Activated CD8-positive, alpha-beta T cell treated with anti-CD3 and anti-CD28 coated beads for 36 hours (primary cell): ENCODE results near the gene TRPM3. TPM values are rescaled to one million over a fixed set of nuclear protein-coding genes. Genes with fewer than 3 reads are reported as not detected.

ENCODE experiments used
- ATAC-seq: fragments of 200-7000 bp; cut with Tn5 transposase; one replicate; pipeline ENCODE4 v1.10.0; 2021; ENCODE audit warnings: mild to moderate bottlenecking, moderate library complexity
- CTCF ChIA-PET: fragments of 350-600 bp; sonication (Branson Sonifier 250); formaldehyde crosslinking; loops from one replicate; lab custom pipeline; 2021; ENCODE audit warnings: antibody characterized with exemption; lab: Charles Lee
- POLR2A ChIA-PET: fragments of 350-600 bp; sonication (Branson Sonifier 250); formaldehyde crosslinking; loops from one replicate; lab custom pipeline; 2021; ENCODE audit warnings: antibody characterized with exemption; lab: Charles Lee
- DNase-seq: peaks from one replicate; pipeline ENCODE4 v3.0.0-alpha.2; 2020
- H3K27ac Mint-ChIP-seq: one replicate; pipeline ENCODE4 v1.8.0; 2021; ENCODE audit warnings: mild to moderate bottlenecking, mixed read lengths
- H3K27me3 Mint-ChIP-seq: one replicate; pipeline ENCODE4 v1.8.0; 2021; ENCODE audit warnings: mixed read lengths
- H3K36me3 Mint-ChIP-seq: one replicate; pipeline ENCODE4 v1.8.0; 2021; ENCODE audit warnings: low read depth, mixed read lengths
- H3K4me1 Mint-ChIP-seq: one replicate; pipeline ENCODE4 v1.8.0; 2021; ENCODE audit warnings: low read depth, mixed read lengths
- H3K4me3 Mint-ChIP-seq: one replicate; pipeline ENCODE4 v1.8.0; 2021; ENCODE audit warnings: mild to moderate bottlenecking, moderate library complexity, mixed read lengths
- H3K9me3 Mint-ChIP-seq: one replicate; pipeline ENCODE4 v1.8.0; 2021; ENCODE audit warnings: mixed read lengths
- CTCF ChIP-seq: fragments of 200-600 bp; IDR thresholded peaks from one replicate; pipeline ENCODE4 v1.8.0; 2022; ENCODE audit warnings: antibody characterized with exemption, mild to moderate bottlenecking
- intact Hi-C: fragments of 100-400 bp; cut with micrococcal nuclease; formaldehyde crosslinking; loops from one replicate; pipeline ENCODE4 v1.10.0; 2022
- total RNA-seq, 2 experiments: library from RNA; stranded (reverse); gene quantifications; one replicate each; pipeline ENCODE4 v1.2.3, GENCODE V29; 2021

The TRPM3 gene
- total RNA-seq, 2 experiments from 2014 or later: not detected

- Mint-ChIP-seq H3K27me3 (peaks cover 4% of the 10 kb centered on the region), H3K4me1 (no peaks in the 10 kb centered on the region), H3K4me3 (no peak overlapping the region), H3K36me3 (no peaks in the 10 kb centered on the region), H3K27ac (no peak overlapping the region), H3K9me3 (no peaks in the 10 kb centered on the region)
- ChIA-PET POLR2A (no interaction called here), CTCF (no interaction called here)
- no peak for TF ChIP-seq CTCF
- intact Hi-C loops: no loop called here
- ATAC-seq: no peak
- no peak for DNase-seq
Observed at GRCh38 chr9:70840266-70840665, 281.2 kb downstream of the TRPM3 start.

GRCh38 chr9:70835323-70835722 lies 286.1 kb downstream of the TRPM3 start:
- no peak overlapping the region for H3K4me3 Mint-ChIP-seq
- intact Hi-C loops: no loop called here
- CTCF ChIA-PET: no interaction called here
- POLR2A ChIA-PET: no interaction called here
- no peak for DNase-seq
- H3K27me3 Mint-ChIP-seq: peaks cover 3% of the 10 kb centered on the region
- no peak overlapping the region for H3K27ac Mint-ChIP-seq
- H3K36me3 Mint-ChIP-seq: no peaks in the 10 kb centered on the region
- no peaks in the 10 kb centered on the region for H3K9me3 Mint-ChIP-seq
- ATAC-seq: no peak
- no peaks in the 10 kb centered on the region for H3K4me1 Mint-ChIP-seq
- TF ChIP-seq CTCF: no peak

GRCh38 chr9:70832492-70832891 lies 288.9 kb downstream of the TRPM3 start:
- H3K4me1 Mint-ChIP-seq: no peaks in the 10 kb centered on the region
- ChIA-PET POLR2A (no interaction called here), CTCF (no interaction called here)
- intact Hi-C loops: no loop called here
- DNase-seq (no peak), ATAC-seq (no peak)
- peaks cover 4% of the 10 kb centered on the region for H3K27me3 Mint-ChIP-seq
- H3K27ac Mint-ChIP-seq: no peak overlapping the region
- H3K9me3 Mint-ChIP-seq: no peaks in the 10 kb centered on the region
- H3K4me3 Mint-ChIP-seq: no peak overlapping the region
- no peak for TF ChIP-seq CTCF
- no peaks in the 10 kb centered on the region for H3K36me3 Mint-ChIP-seq

- CTCF ChIA-PET: no interaction called here
- TF ChIP-seq CTCF: no peak
- no peak for ATAC-seq
- Mint-ChIP-seq H3K4me1 (no peaks in the 10 kb centered on the region), H3K4me3 (no peak overlapping the region), H3K9me3 (no peaks in the 10 kb centered on the region), H3K36me3 (no peaks in the 10 kb centered on the region), H3K27me3 (peaks cover 4% of the 10 kb centered on the region), H3K27ac (no peak overlapping the region)
- intact Hi-C loops: no loop called here
- POLR2A ChIA-PET: no interaction called here
- DNase-seq: no peak
Observed at GRCh38 chr9:70830618-70831017, 290.8 kb downstream of the TRPM3 start.

GRCh38 chr9:70829591-70830265 lies 291.7 kb downstream of the TRPM3 start:
- CTCF ChIA-PET: no interaction called here
- TF ChIP-seq CTCF: no peak
- Mint-ChIP-seq H3K4me3 (no peak overlapping the region), H3K27me3 (peaks cover 4% of the 10 kb centered on the region), H3K9me3 (no peaks in the 10 kb centered on the region), H3K36me3 (no peaks in the 10 kb centered on the region), H3K27ac (no peak overlapping the region), H3K4me1 (no peaks in the 10 kb centered on the region)
- ATAC-seq (no peak), DNase-seq (no peak)
- POLR2A ChIA-PET: no interaction called here
- intact Hi-C loops: no loop called here
